Skin epidermis (tissue), 12 donors: Measurements from ENCODE around the gene AQP6.

Experiments
- H3K27ac ChIP-seq, 21 experiments: fragments of 200-600 bp; sonication (generic) in 11 of 21; one replicate each; pipeline ENCODE4 v1.5.0; 2020; ENCODE audit warnings: mild to moderate bottlenecking in 3 of 21, inconsistent platforms in 2 of 21, moderate library complexity in 2 of 21
- H3K4me3 ChIP-seq, 7 experiments: fragments of 200-600 bp; sonication (generic) in 2 of 7; one replicate each; pipeline ENCODE4 v1.5.0; 2020; ENCODE audit warnings: inconsistent platforms in 2 of 7, mild to moderate bottlenecking in 2 of 7, moderate library complexity in 1 of 7

AQP6 gene

GRCh38 chr12:49967042-49967776, 5.5 kb upstream of the AQP6 start:
- Histone ChIP-seq H3K27ac (no peak overlapping the region), H3K4me3 (peak overlapping the region; percentile 6 to 32 (median 12))

GRCh38 chr12:49967777-49968250, 4.9 kb upstream of the AQP6 start:
- H3K4me3 ChIP-seq, result peak overlapping the region in 6 of 7 experiments; percentile 6 to 32 (median 11)

GRCh38 chr12:49968471-49968870, 4.3 kb upstream of the AQP6 start:
- no peak overlapping the region for H3K4me3 ChIP-seq
- H3K27ac ChIP-seq, result no peak overlapping the region

More at GRCh38 chr12:49967777-49968250, 4.9 kb upstream of the AQP6 start:
- H3K27ac ChIP-seq, result no peak overlapping the region

- H3K27ac ChIP-seq, result no peak overlapping the region
- H3K4me3 ChIP-seq, result no peak overlapping the region
These were observed 3.7 kb upstream of the AQP6 start for GRCh38 chr12:49969027-49969426.

GRCh38 chr12:49969651-49970429, 2.9 kb upstream of the AQP6 start:
- no peak overlapping the region for H3K27ac ChIP-seq
- no peak overlapping the region for H3K4me3 ChIP-seq

GRCh38 chr12:49970658-49971057, 2.1 kb upstream of the AQP6 start:
- Histone ChIP-seq H3K4me3 (no peak overlapping the region), H3K27ac (no peak overlapping the region)

- Histone ChIP-seq H3K27ac (no peak overlapping the region), H3K4me3 (no peak overlapping the region)
These were observed 1.6 kb upstream of the AQP6 start for GRCh38 chr12:49971141-49971540.

GRCh38 chr12:49972129-49972528, 618 bp upstream of the AQP6 start:
- no peak overlapping the region for H3K4me3 ChIP-seq
- no peak overlapping the region for H3K27ac ChIP-seq

GRCh38 chr12:49973361-49973830, 649 bp downstream of the AQP6 start:
- no peak overlapping the region for H3K27ac ChIP-seq
- no peak overlapping the region for H3K4me3 ChIP-seq

- Histone ChIP-seq H3K27ac (no peak overlapping the region), H3K4me3 (no peak overlapping the region)
These were observed 1.5 kb downstream of the AQP6 start for GRCh38 chr12:49974231-49974675.

- peak overlapping the region in 1 of 21 experiments; percentile 4 for H3K27ac ChIP-seq
- no peak overlapping the region for H3K4me3 ChIP-seq
These were observed 2.0 kb downstream of the AQP6 start for GRCh38 chr12:49974677-49975317.

GRCh38 chr12:49975318-49975761, 2.6 kb downstream of the AQP6 start:
- H3K4me3 ChIP-seq, result no peak overlapping the region
- peak overlapping the region in 1 of 21 experiments; percentile 4 for H3K27ac ChIP-seq

GRCh38 chr12:49976557-49976956, 3.8 kb downstream of the AQP6 start:
- no peak overlapping the region for H3K27ac ChIP-seq
- H3K4me3 ChIP-seq, result no peak overlapping the region

- H3K4me3 ChIP-seq, result no peak overlapping the region
- no peak overlapping the region for H3K27ac ChIP-seq
These were observed 5.4 kb downstream of the AQP6 start for GRCh38 chr12:49978125-49978524.

GRCh38 chr12:49979016-49979586, 6.4 kb downstream of the AQP6 start:
- Histone ChIP-seq H3K27ac (no peak overlapping the region), H3K4me3 (no peak overlapping the region)

GRCh38 chr12:49979791-49980190, 7.0 kb downstream of the AQP6 start:
- no peak overlapping the region for H3K4me3 ChIP-seq
- no peak overlapping the region for H3K27ac ChIP-seq

GRCh38 chr12:49980501-49981349, 8.0 kb downstream of the AQP6 start:
- Histone ChIP-seq H3K27ac (no peak overlapping the region), H3K4me3 (no peak overlapping the region)

GRCh38 chr12:49982246-49983087, 9.7 kb downstream of the AQP6 start:
- no peak overlapping the region for H3K4me3 ChIP-seq
- H3K27ac ChIP-seq, result peak overlapping the region in 1 of 21 experiments; percentile 33
